HG03175 (cell line): ENCODE measurements around the gene DDAH2.

Source experiments
- ATAC-seq: cut with Tn5 transposase; IDR thresholded peaks from one replicate; pipeline ENCODE4 v1.9.1; 2021; ENCODE audit warnings: mild to moderate bottlenecking, moderate library complexity; ENCODE audit not compliant: unreplicated experiment

The DDAH2 gene

GRCh38 chr6:31733734-31734133 is 4.6 kb upstream of the DDAH2 start:
- ATAC-seq = no peak

- ATAC-seq = no peak
Measured at GRCh38 chr6:31732029-31732428, 2.9 kb upstream of the DDAH2 start.

DNA sequence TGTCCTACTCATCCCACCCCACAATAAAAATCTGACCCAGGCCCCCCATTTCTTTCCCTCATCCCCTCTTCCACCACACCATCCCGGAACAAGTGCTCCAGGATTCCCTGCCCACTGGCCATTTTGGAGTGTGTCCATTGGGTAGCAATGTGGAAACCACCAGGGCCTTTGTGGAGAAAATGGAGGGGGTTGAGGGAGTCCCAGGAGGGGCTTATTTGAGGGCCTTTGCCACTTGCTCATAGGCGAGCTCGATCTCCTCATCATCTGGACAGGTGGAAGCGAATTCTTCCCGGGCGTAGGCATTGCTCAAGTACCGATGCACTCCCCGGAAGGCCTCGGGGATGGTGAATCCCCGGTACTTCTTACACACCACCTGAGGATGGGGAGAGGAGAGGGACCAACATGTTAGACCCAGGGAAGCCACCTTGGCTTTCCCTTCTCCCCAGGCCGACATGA is 1.6 kb upstream of the DDAH2 start:
- ATAC-seq = no peak

- peak; percentile 28 for ATAC-seq
Measured at GRCh38 chr6:31729979-31730630, 1.0 kb upstream of the DDAH2 start.

DNA sequence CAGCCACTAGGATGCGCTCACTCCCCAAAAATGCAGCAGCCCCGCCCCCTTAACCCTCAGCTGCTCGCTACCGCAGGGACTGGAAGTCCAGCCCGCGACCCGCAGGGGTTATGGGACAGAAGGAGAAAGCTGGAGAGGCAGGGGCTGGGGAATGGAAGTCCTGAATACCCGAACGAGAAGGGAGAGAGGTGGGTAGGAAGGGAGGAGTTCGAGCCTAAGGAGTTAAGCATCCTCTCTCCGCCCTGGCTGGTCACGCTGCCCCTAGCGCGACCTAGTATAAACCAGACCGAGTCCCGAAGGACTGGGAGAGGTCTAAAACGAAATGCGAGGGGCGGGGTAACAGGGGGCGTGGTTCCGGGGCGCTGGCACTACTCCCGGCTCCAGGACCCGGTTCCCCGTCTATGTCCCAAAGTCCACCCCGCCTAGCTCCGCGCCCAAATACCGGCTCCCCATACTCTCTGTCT is 448 bp upstream of the DDAH2 start:
- peak; percentile 43 for ATAC-seq

- ATAC-seq = no peak
Measured at GRCh38 chr6:31727717-31728671, 1.1 kb downstream of the DDAH2 start.

DNA sequence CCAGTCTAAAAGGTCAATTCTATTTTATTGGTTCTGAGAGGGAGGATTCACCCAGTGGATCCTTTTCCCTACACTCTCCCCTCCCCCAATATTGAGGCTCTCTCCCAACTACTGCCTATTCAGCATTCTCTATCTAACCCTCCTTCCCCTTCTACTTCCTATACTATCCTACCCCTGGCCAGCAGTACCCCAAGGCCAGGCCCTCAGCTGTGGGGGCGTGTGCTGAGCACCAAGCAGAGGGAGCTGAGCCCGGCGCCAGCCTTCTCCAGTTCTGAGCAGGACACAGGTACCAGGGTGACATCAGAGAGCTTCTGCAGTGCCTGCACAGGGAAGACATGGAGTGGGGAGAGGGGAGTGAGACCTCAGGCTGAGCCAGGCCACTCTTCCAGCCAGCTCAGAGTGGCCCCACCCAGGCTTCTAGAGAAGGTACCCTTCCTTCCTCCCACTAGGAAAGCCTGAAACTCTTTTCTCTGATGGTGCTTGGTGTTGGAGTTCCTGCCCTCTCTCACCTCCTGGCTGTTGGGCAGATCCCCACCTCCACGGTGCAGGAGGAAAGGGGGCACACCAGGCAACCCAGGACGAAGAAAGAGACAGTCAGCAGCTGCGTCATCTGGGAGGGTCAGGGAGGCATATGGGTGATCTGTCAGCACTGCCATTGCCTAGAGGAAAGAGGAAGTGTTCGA is 1.9 kb downstream of the DDAH2 start:
- ATAC-seq = peak; percentile 73

DNA sequence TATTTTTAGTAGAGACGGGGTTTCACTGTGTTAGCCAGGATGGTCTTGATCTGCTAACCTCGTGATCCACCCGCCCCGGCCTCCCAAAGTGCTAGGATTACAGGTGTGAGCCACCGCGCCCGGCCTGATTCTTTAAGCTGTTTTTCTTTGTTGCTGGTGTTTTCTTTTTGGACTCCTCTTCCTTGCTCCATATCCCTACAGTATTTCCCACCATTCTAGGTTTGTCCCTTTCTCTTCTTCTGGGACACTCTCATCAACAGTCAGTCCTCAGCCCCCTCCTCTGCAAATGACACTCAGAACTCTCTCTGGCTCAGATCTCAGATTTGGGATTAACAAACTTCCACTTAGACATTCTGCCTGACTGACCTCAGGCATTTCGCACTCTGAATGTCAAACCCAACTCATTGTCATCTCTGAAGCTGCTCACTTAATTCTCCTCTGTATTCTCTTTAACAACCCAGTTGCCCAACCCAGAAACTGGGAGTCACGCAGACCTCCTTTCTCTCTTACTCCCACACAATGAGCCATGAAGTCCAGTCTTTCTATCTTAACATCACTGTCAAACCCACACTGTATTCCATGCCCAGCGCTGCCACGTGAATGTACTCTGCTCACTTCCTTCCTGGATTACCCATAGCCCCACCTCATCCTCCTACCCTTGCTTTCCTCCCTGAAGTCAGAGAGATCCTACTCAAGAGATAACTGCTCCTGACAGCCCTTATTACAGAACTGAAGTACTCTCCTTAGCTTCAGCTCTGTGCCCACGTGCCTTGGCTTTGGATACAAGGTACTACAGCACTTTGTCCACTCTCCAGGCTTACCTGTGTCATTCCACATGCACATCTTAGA is 3.4 kb downstream of the DDAH2 start:
- ATAC-seq = no peak

- no peak for ATAC-seq
Measured at GRCh38 chr6:31723980-31724691, 5.0 kb downstream of the DDAH2 start.

GRCh38 chr6:31723245-31723979 is 5.7 kb downstream of the DDAH2 start, which contains the start of gene MPIG6B:
MPIG6B (plus strand) TSS chr6:31723373; CDS start chr6:31723384, 11 bp downstream.
- ATAC-seq = no peak

- ATAC-seq = no peak
Measured at GRCh38 chr6:31722173-31722572, 6.9 kb downstream of the DDAH2 start.

GRCh38 chr6:31721351-31722020 is 7.6 kb downstream of the DDAH2 start, which contains the start of gene LY6G6C:
LY6G6C (minus strand) TSS chr6:31721746; CDS start chr6:31721679, 67 bp downstream.
- ATAC-seq = no peak

DNA sequence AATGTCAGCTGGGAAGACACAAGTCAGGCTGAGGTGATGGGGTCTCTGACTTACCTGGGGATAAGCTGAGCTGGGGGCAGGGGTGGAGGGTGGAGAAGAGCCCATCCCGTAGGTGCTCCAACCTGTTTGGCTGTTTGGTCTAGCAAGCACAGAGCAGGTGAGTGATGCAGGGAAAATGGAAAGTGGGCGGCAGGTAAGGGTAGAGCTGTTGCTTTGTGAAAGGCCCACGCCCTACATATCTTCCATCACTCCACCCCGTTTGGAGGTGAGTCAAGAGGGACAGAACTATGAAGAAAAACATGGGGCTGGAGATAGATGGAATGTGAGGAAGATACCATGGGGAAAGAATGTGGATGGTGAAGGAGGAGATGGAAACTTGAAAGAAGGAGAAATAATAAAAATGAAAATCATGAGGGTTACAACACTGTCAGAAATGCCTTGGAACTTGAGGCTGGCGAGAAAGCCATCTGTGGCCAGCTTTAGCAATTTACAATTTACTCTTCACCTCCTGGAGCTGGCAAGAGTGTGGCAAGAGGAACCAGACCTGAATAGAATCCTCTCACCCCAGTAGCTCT is 8.8 kb downstream of the DDAH2 start:
- ATAC-seq = no peak

GRCh38 chr6:31719001-31719400 is 10.1 kb downstream of the DDAH2 start:
- ATAC-seq = no peak

- no peak for ATAC-seq
Measured at GRCh38 chr6:31718265-31718664, 10.8 kb downstream of the DDAH2 start.

DNA sequence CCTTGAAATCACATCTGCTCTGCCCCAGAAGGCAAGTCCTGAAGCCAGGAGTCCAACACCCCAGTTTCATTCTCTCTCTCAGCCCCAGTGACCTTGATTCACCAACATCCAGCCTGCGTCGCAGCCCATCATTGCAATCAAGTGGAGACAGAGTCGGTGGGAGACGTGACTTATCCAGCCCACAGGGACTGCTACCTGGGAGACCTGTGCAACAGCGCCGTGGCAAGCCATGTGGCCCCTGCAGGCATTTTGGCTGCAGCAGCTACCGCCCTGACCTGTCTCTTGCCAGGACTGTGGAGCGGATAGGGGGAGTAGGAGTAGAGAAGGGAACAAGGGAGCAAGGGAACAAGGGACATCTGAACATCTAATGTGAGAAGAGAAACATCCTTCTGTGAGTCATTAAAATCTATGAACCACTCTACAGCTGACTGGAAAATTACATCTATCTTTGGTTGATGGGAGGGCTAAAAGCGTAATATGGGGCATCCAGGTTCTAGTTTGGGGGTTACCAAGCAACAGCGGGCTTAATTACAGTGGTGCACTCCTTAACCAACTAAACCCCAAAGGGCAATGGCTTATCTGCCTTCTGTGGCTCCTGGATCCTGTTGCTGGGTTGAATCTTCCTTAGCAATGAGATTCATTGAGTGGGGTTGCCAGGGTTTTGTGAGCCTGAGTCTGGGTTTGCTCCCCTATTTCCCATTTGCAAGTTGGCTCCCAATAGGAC is 11.4 kb downstream of the DDAH2 start:
- no peak for ATAC-seq
